K562 (cell line): Measurements from ENCODE around the gene VPS18. TPM values are rescaled to one million over a fixed set of nuclear protein-coding genes. Genes with fewer than 3 reads are reported as not detected.

Experiments
- ETV6 ChIP-seq, 3 experiments: fragments of 150-350 bp in 1 of 3; sonication (generic) in 1 of 3; formaldehyde crosslinking in 1 of 3; IDR thresholded peaks; 2 replicates each; pipeline versions ENCODE4 v1.6.1 to v1.8.0; 2014 to 2022; ENCODE audit warnings: borderline replicate concordance in 2 of 3, low read depth in 2 of 3, antibody characterized with exemption in 1 of 3, low read length in 1 of 3, mild to moderate bottlenecking in 1 of 3, missing genetic modification reagents in 1 of 3
- GTF2E2 ChIP-seq: fragments of 200-800 bp; sonication (Bioruptor generic); IDR thresholded peaks from 2 replicates; pipeline ENCODE4 v1.6.1; 2016; ENCODE audit warnings: missing genetic modification characterization, missing compliant biosample characterization
- HDGF ChIP-seq: fragments of 450-650 bp; IDR thresholded peaks from 2 replicates; pipeline ENCODE4 v1.6.1; 2016
- IRF2 ChIP-seq: sonication (generic); formaldehyde crosslinking; IDR thresholded peaks from 2 replicates; pipeline ENCODE4 v1.8.1; 2022; ENCODE audit warnings: mild to moderate bottlenecking, missing genetic modification reagents
- POLR2G ChIP-seq: fragments of 200-400 bp; formaldehyde crosslinking; IDR thresholded peaks from 2 replicates; pipeline ENCODE4 v1.6.1; 2017; ENCODE audit warnings: low read depth, mild to moderate bottlenecking, antibody characterized with exemption, low read length, moderate library complexity
- TARDBP ChIP-seq: fragments of 450-650 bp; IDR thresholded peaks from 2 replicates; pipeline ENCODE4 v1.6.1; 2016
- ZNF146 ChIP-seq: IDR thresholded peaks from one replicate; pipeline ENCODE4 v1.6.1; 2018; ENCODE audit warnings: missing compliant biosample characterization; ENCODE audit not compliant: unreplicated experiment
- ZNF311 ChIP-seq: fragments of 250-450 bp; sonication (Bioruptor Pico); IDR thresholded peaks from 2 replicates; pipeline ENCODE4 v1.4.0; 2020; ENCODE audit warnings: mild to moderate bottlenecking, moderate library complexity
- polyA plus RNA-seq, 8 experiments: library from polyadenylated mRNA; depleted of rRNA in 4 of 8; stranded (reverse) in 5 of 8; unstranded in 3 of 8; fragments of >200 nt; fragmentation: Nextera tagmentation in 2 of 8; fragmentation: Illumina TruSeq in 1 of 8; extraction: Ambion mirVana in 2 of 8; extraction: Trizol in 1 of 8; gene quantifications; 2 replicates each; pipeline versions ENCODE4 v1.2.1 to v1.2.3, GENCODE V29; 2011 to 2014; ENCODE audit warnings: inconsistent platforms in 1 of 8, missing spikeins in 1 of 8
- total RNA-seq, 7 experiments: library from RNA; depleted of rRNA in 6 of 7; stranded (reverse); fragments of >200 nt in 6 of 7; fragmentation: Illumina TruSeq in 2 of 7; extraction: Trizol in 2 of 7; gene quantifications; 2 replicates each; pipeline versions ENCODE4 v1.2.1 to v1.2.3, GENCODE V29; 2011 to 2021; ENCODE audit warnings: low replicate concordance in 1 of 7
- TF ChIP-seq, protein P1 (sequence below), 2 experiments: fragments of 450-650 bp in 1 of 2; sonication (generic) in 1 of 2; formaldehyde crosslinking in 1 of 2; IDR thresholded peaks in 1 of 2; conservative IDR thresholded peaks in 1 of 2; 2 replicates each; pipeline versions ENCODE4 v1.6.1 to v1.8.1; 2016 to 2023; ENCODE audit warnings: mild to moderate bottlenecking in 2 of 2, moderate library complexity in 2 of 2, inconsistent platforms in 1 of 2, missing genetic modification reagents in 1 of 2
- TF ChIP-seq, protein P2 (sequence below): fragments of 450-650 bp; IDR thresholded peaks from 2 replicates; pipeline ENCODE4 v1.7.0; 2016; ENCODE audit warnings: borderline replicate concordance
- TF ChIP-seq, protein P3 (sequence below), 2 experiments: fragments of 450-650 bp in 1 of 2; sonication (generic) in 1 of 2; formaldehyde crosslinking in 1 of 2; IDR thresholded peaks; 2 replicates each; pipeline versions ENCODE4 v1.7.1 to v1.9.0; 2016 to 2022; ENCODE audit warnings: inconsistent platforms in 1 of 2, mild to moderate bottlenecking in 1 of 2, missing genetic modification reagents in 1 of 2

VPS18 gene
- total and polyA plus RNA-seq, 9 of the 15 experiments (the other 6 are each of a cell fraction or from before 2014, with no cell fraction given), result 0.73 to 19.9 (median 8.5) TPM

DNA sequence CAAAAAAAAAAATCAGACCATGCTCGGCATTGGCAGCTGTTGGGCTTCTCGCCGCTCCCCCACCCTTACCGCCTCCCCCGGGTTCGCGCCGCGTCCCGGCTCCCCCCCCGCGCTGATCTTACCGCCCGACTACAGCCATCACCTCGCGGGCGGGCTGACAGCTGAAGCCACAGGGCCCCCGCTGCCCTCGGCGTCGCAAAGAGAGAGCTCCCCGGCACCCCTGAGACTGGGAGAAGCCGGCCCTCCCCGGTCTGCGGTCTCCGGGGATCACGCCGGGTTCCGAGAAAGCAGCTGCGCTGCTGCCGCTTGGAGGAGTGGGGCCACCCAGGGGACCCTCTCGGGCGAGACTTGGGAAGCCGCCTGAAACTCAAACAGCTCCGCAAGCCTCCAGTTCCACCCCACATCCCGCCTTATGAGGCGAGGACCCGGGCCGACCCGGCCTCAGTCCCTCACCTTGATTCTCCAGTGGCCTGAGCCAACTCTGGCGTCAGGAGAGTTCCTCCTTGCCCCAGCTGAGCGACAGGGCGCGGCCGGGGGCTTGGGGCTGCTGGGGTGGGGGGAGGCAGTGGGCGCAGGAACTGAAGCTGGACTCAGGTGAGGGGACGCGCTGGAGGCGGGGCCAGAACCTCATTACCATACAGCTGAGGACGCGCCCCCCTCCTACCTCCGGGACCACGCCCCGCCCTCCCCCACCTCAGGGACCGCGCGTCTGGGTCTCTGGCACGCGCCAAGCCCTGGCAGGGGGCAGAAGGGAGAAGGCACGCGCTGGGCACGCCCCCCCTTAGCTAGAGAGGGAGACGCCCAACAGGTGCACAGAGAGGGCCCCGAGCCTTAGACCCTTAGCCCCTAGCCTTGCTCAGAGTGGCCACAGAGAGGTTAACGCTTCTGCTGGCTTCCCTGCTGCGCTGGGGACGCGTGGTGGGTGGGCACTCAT is 33.9 kb downstream of the VPS18 start (continued):
- TF ChIP-seq ZNF146, result no peak
- no peak for TF ChIP-seq ETV6 (IDR thresholded peaks at IDR 0.05; ENCODE audit: borderline replicate concordance in 1 of 2, low read depth in 2 of 2, low read length in 1 of 2)
- no peak for TF ChIP-seq ETV6 (CRISPR knock-in tag; IDR thresholded peaks at IDR 0.05; ENCODE audit: borderline replicate concordance)
- no peak for TF ChIP-seq GTF2E2 (tag)
- TF ChIP-seq TARDBP, result no peak
- no peak for TF ChIP-seq IRF2
- TF ChIP-seq, protein P1, sequence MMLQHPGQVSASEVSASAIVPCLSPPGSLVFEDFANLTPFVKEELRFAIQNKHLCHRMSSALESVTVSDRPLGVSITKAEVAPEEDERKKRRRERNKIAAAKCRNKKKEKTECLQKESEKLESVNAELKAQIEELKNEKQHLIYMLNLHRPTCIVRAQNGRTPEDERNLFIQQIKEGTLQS (IDR thresholded peaks at IDR 0.05), result no peak
- TF ChIP-seq, protein P1 (CRISPR knock-in tag; conservative IDR thresholded peaks at IDR 0.05), result no peak
- TF ChIP-seq POLR2G, result 0 out of 2 replicates have a peak, but pooled peaks have one; percentile 27
- TF ChIP-seq, protein P2, sequence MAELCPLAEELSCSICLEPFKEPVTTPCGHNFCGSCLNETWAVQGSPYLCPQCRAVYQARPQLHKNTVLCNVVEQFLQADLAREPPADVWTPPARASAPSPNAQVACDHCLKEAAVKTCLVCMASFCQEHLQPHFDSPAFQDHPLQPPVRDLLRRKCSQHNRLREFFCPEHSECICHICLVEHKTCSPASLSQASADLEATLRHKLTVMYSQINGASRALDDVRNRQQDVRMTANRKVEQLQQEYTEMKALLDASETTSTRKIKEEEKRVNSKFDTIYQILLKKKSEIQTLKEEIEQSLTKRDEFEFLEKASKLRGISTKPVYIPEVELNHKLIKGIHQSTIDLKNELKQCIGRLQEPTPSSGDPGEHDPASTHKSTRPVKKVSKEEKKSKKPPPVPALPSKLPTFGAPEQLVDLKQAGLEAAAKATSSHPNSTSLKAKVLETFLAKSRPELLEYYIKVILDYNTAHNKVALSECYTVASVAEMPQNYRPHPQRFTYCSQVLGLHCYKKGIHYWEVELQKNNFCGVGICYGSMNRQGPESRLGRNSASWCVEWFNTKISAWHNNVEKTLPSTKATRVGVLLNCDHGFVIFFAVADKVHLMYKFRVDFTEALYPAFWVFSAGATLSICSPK, result no peak
- TF ChIP-seq HDGF, result no peak
- no peak for TF ChIP-seq ZNF311 (CRISPR knock-in tag)
- TF ChIP-seq, protein P3, sequence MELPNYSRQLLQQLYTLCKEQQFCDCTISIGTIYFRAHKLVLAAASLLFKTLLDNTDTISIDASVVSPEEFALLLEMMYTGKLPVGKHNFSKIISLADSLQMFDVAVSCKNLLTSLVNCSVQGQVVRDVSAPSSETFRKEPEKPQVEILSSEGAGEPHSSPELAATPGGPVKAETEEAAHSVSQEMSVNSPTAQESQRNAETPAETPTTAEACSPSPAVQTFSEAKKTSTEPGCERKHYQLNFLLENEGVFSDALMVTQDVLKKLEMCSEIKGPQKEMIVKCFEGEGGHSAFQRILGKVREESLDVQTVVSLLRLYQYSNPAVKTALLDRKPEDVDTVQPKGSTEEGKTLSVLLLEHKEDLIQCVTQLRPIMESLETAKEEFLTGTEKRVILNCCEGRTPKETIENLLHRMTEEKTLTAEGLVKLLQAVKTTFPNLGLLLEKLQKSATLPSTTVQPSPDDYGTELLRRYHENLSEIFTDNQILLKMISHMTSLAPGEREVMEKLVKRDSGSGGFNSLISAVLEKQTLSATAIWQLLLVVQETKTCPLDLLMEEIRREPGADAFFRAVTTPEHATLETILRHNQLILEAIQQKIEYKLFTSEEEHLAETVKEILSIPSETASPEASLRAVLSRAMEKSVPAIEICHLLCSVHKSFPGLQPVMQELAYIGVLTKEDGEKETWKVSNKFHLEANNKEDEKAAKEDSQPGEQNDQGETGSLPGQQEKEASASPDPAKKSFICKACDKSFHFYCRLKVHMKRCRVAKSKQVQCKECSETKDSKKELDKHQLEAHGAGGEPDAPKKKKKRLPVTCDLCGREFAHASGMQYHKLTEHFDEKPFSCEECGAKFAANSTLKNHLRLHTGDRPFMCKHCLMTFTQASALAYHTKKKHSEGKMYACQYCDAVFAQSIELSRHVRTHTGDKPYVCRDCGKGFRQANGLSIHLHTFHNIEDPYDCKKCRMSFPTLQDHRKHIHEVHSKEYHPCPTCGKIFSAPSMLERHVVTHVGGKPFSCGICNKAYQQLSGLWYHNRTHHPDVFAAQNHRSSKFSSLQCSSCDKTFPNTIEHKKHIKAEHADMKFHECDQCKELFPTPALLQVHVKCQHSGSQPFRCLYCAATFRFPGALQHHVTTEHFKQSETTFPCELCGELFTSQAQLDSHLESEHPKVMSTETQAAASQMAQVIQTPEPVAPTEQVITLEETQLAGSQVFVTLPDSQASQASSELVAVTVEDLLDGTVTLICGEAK (IDR thresholded peaks at IDR 0.05), result no peak
- TF ChIP-seq, protein P3 (CRISPR knock-in tag; IDR thresholded peaks at IDR 0.05), result no peak
